HG03135 (cell line): ENCODE data around the gene MAFG.

ENCODE experiments used
- ATAC-seq: cut with Tn5 transposase; IDR thresholded peaks from one replicate; pipeline ENCODE4 v1.9.1; 2021; ENCODE audit warnings: mild to moderate bottlenecking, moderate library complexity; ENCODE audit not compliant: unreplicated experiment

MAFG gene

GRCh38 chr17:81940538-81941483 lies 13.3 kb upstream of the MAFG start:
- ATAC-seq: no peak

DNA sequence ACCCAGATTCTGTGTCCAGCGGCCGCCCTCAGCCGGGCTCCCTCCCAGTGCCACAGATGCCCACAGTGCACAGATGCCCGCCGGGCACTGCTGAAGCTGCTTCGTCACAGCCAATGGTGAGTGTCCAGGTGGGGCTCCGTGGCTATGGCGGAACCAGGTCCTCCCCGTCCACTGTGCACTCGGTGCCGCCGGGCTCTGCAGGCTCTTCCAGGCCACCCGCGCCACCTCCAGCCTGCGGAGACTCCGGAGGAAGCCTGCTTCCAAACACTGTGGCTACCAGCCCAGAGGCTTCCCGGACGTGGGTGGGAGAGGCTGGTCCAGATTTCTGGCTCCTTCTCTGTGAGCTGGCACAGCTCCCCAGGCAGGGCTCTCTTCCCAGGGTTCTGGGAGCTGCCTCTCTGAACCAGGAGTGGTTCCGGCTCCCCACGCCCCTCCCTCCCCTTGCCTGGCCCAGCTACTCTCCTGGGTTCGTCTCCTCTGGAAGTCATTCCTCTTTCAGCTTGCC lies 12.4 kb upstream of the MAFG start:
- no peak for ATAC-seq

DNA sequence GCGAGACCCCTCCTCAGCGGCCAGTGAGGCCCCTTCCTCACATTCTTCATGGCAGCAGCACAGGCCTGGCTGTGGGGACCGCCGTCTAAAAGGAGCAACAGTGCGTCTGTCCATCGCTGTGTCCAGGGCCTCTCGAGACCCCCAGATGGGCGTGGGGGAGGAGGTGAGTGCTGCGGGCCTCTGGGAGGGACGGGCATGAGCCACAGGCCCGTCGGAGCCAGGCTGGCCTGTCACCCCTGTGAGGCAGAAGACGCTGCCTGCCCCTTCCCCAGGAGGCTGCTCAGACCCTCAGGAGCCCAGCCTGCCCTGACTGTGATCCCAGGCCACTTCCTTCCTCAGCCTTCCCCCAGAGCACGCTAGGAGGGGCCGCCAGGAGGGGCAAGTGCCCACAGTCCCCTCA lies 11.7 kb upstream of the MAFG start:
- ATAC-seq: no peak

GRCh38 chr17:81935709-81936084 lies 8.2 kb upstream of the MAFG start:
- ATAC-seq: no peak

- ATAC-seq: no peak
Measured at GRCh38 chr17:81934850-81935708, 7.5 kb upstream of the MAFG start.

- no peak for ATAC-seq
Measured at GRCh38 chr17:81934098-81934757, 6.7 kb upstream of the MAFG start.

DNA sequence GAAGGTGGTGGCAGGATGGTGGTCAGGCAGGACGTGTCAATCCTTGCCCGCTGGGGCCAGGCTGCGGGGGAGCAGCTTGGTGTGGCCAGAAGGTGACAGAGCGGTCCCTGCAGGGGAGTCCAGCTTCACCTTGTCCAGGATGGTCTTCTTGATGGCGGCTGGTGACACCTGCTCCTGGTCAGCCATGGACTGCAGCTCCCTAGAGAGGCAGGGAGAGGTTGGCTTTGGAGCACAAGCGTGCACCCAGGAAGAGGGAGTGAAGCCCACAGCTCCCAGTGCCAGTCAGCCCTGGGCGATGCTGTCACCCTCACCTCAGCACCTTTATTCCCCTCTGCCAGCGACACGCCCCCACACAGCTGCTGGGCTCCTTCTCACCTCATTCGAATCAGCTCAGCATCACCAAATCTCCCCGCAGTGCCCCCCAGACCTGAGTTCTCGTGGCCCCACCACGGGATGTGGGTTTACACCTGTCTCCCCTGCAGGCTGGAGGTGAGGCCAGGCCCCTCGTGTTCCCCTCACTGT lies 5.7 kb upstream of the MAFG start:
- no peak for ATAC-seq

DNA sequence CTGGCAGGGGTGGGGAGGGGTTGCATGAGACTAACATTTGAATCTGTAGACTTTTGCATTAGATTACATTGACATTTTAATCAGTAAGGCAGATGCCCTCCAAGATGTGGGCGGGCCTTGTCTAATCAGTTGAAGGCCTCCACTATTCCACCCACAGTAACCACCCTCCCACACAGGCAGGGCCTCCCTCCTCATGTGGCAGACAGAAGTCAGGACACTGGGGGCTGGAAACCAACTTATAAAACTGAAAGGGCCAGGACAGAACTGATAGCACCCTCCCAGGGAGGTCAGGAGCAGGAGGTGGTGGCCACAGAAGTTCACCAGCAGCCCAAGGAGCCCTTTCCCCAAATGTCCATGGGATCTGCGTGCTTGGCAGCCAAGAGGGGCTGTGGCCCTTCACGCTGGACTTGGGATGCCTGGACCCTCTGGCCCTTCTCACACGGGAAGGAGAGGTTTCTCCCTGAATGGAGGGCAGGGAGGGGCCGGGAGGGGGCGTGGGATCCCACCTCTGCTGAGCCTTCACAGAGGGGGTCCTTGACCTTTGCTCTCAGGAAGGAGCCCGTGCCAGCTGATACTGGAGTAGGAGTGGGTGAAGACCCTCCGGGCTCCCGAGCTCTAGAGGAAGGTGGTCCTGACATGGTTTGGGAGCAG lies 4.9 kb upstream of the MAFG start:
- no peak for ATAC-seq

- no peak for ATAC-seq
Measured at GRCh38 chr17:81931557-81932332, 4.2 kb upstream of the MAFG start.

GRCh38 chr17:81931189-81931556 lies 3.6 kb upstream of the MAFG start:
- no peak for ATAC-seq

- no peak for ATAC-seq
Measured at GRCh38 chr17:81930142-81931125, 2.9 kb upstream of the MAFG start.

DNA sequence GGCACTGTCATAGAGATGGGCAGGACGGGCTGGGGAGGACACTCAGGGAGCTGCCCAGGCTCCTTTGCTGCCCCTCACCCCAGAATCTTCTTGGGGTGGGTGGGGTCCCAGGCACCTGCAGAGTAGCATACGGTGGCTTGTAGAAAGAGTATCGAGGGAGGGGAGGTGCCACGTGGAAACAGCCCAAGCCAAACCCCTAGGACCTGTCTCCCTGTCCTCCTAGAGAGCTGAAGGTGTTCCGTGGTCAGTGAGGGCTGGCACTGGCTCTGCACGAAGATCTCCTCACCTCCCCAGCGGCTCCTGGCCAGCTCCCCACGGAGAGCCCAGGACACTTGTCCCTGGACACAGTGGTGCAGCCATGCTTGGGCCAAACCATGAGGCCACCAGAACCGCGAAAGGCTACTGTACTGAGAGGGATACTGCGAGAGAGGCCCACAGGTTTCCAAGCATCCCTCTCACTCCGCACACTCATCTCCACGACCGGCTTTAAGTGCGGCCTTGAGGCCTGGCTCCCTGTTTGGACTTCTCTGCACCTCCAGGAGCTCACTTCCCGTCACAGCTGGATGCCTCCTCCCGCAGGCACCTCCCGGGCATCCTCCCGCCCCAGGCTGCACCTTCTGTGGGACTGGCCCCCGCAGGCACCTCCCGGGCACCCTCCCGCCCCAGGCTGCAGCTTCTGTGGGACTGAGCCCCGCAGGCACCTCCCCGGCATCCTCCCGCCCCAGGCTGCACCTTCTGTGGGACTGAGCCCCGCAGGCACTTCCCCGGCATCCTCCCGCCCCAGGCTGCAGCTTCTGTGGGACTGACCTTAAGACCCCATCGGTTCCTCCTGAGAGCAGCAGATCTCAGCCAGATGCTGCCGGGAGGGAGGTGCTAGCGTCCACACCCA lies 2.0 kb upstream of the MAFG start:
- ATAC-seq: no peak

DNA sequence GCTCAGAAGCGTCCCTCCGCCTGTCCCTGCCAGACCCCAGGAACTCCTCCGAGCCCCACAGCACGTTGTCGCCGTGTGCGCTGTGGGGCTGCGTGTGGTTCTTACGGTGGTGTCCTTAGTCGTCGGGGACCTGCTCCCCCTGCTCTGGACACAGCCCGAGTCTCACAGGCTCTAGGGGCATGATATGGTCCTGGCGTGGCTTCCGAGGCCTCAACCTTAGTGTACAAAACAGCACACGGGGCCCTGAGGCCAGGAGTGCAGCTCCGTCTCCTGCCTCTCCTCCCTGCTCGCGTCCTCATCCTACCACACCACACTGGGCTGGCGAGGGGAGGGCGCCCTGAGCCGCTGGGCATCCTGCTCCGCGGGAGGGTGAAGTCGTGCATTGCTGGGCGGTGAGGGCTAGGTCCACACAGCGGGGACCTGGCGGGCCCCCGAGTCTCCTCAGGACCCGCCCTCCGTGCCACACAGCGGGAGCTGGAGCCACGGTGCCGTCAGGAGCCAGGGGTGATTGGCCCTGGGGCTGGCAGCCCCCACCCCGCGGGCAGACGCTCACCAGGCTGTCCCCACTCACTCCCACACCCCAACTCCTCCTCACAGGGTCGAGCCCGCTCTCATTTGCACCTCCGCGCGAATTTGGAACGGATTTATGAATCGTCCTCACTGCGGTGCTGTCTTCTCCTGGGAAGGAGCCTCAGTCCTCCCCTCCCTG lies 1.2 kb upstream of the MAFG start:
- no peak for ATAC-seq

GRCh38 chr17:81927152-81927652 lies 333 bp downstream of the MAFG start:
- no peak for ATAC-seq

DNA sequence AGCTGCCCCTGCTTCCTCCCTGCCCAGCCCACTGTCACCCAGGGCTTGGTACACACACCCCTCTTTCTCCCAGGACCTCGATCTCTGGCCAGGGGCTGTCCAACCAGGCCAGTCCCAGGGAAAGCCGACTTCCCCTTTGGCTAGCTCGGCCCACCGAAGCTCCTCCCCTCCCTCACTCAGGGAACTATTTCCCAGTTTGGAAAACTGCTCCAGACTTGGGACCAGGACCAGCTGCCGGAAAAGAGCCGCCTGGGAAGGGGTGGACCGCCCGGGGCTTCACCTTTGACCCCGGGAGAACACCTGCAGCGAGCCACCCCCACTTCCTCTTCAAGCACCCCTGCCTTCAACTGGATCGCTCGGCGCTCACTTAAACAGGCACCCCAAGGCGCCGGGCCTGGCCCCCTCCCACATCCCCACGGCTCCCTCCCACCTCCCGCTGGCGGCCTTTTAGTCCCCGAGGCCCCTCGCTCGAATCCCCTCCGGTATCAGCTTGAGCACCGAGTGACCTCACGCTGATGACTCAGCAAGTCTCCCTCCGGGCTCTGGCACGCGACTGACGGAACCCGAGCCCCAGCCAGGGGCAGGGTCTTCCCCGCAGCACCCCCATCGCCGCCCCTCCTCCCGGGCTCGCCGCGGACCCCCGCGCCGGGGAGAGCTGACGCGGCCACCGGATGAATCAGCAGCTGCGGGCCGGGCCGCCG lies 934 bp downstream of the MAFG start:
- ATAC-seq: peak; percentile 27

DNA sequence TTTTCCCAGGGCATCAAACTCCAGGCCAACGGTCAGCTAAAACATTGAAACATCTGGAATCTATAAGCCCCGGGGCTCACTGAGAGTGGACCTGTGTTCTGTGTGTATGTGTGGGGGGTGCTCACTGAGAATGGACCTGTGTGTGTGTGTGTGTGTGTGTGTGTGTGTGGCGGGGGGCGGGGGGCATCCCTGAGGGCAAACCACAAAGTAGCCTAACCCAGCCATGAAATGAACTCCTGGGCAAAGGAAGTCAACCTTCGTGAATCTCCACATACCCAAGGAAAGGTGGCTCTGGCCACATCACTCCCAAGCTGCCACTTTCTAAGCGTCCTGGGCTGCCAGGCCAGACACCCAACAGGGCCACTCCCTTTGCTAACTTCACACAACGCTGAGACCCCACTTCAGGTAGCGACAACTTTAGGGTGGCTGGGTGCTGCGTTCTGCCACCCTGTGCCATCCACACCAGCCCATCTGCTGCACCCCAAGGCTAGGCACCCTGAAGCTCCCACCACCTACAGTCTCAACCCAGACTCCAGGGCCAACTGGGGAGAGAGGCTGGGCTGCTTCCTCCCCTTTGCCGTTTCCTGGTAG lies 1.6 kb downstream of the MAFG start:
- no peak for ATAC-seq
